GM12878 (cell line): ENCODE data around the gene SLC25A39. TPM values are rescaled to one million over a fixed set of nuclear protein-coding genes. Genes with fewer than 3 reads are reported as not detected.
A peak's percentile ranks its signal among the peaks of the same experiment; 100 is the strongest.

Source experiments
- CREB1 ChIP-seq: IDR thresholded peaks from 2 replicates; pipeline ENCODE4 v1.6.1; 2012; ENCODE audit warnings: low read depth, mild to moderate bottlenecking, inconsistent platforms
- CREM ChIP-seq: IDR thresholded peaks from 2 replicates; pipeline ENCODE4 v1.6.1; 2014; ENCODE audit warnings: antibody characterized with exemption, low read depth
- IKZF2 ChIP-seq, 2 experiments: fragments of 450-650 bp; IDR thresholded peaks; 2 replicates each; pipeline ENCODE4 v1.6.1; 2017; ENCODE audit warnings: mild to moderate bottlenecking in 2 of 2, moderate library complexity in 2 of 2
- JUNB ChIP-seq: IDR thresholded peaks from 2 replicates; pipeline ENCODE4 v1.6.1; 2016; ENCODE audit warnings: antibody characterized with exemption, mild to moderate bottlenecking
- JUND ChIP-seq: IDR thresholded peaks from 2 replicates; pipeline ENCODE4 v1.6.1; 2012; ENCODE audit warnings: low read depth, mild to moderate bottlenecking, low read length, improper control_type of control experiment, moderate library complexity
- KLF5 ChIP-seq: fragments of 450-650 bp; IDR thresholded peaks from 2 replicates; pipeline ENCODE4 v1.6.1; 2014; ENCODE audit warnings: mild to moderate bottlenecking; ENCODE audit not compliant: partially characterized antibody
- MTA2 ChIP-seq: fragments of 450-650 bp; IDR thresholded peaks from 2 replicates; pipeline ENCODE4 v1.6.1; 2016; ENCODE audit warnings: low read depth, mild to moderate bottlenecking, moderate library complexity
- MXI1 ChIP-seq: fragments of 150-350 bp; IDR thresholded peaks from 2 replicates; pipeline ENCODE4 v1.6.1; 2011; ENCODE audit warnings: low read depth, mild to moderate bottlenecking, inconsistent platforms, low read length, improper control_type of control experiment
- NBN ChIP-seq: fragments of 450-650 bp; IDR thresholded peaks from 2 replicates; pipeline ENCODE4 v1.6.1; 2016
- NFXL1 ChIP-seq: fragments of 450-650 bp; IDR thresholded peaks from 2 replicates; pipeline ENCODE4 v1.6.1; 2017; ENCODE audit warnings: antibody characterized with exemption, mild to moderate bottlenecking, borderline replicate concordance
- NR2F1 ChIP-seq: fragments of 450-650 bp; conservative IDR thresholded peaks from 2 replicates; pipeline ENCODE4 v1.6.1; 2017; ENCODE audit warnings: mild to moderate bottlenecking
- PAX5 ChIP-seq: IDR thresholded peaks from 2 replicates; pipeline ENCODE4 v1.6.1; 2011; ENCODE audit warnings: low read depth, low read length, borderline replicate concordance
- PAX8 ChIP-seq: fragments of 450-650 bp; IDR thresholded peaks from 2 replicates; pipeline ENCODE4 v1.6.1; 2017; ENCODE audit warnings: mild to moderate bottlenecking, moderate library complexity
- POLR2A ChIP-seq: IDR thresholded peaks from 2 replicates; pipeline ENCODE4 v1.6.1; 2011; ENCODE audit warnings: low read depth, mild to moderate bottlenecking, low read length
- SIX5 ChIP-seq: IDR thresholded peaks from 2 replicates; pipeline ENCODE4 v1.6.1; 2011; ENCODE audit warnings: mild to moderate bottlenecking, low read depth, low read length, moderate library complexity; ENCODE audit not compliant: severe bottlenecking
- TCF7 ChIP-seq: IDR thresholded peaks from 2 replicates; pipeline ENCODE4 v1.6.1; 2014; ENCODE audit warnings: antibody characterized with exemption, borderline replicate concordance
- YBX1 ChIP-seq: fragments of 450-650 bp; IDR thresholded peaks from 2 replicates; pipeline ENCODE4 v1.6.1; 2016; ENCODE audit warnings: antibody characterized with exemption
- ZBED1 ChIP-seq: IDR thresholded peaks from 2 replicates; pipeline ENCODE4 v1.6.1; 2016; ENCODE audit warnings: borderline replicate concordance
- ZNF207 ChIP-seq: fragments of 450-650 bp; IDR thresholded peaks from 2 replicates; pipeline ENCODE4 v1.6.1; 2014; ENCODE audit warnings: antibody characterized with exemption, mild to moderate bottlenecking, borderline replicate concordance
- ZNF24 ChIP-seq: fragments of 450-650 bp; IDR thresholded peaks from 2 replicates; pipeline ENCODE4 v1.6.1; 2017; ENCODE audit warnings: antibody characterized with exemption, mild to moderate bottlenecking
- polyA plus RNA-seq, 11 experiments: library from polyadenylated mRNA; depleted of rRNA in 4 of 11; unstranded in 6 of 11; stranded (reverse) in 5 of 11; fragments of >200 nt; fragmentation: Nextera tagmentation in 4 of 11; fragmentation: Illumina TruSeq in 1 of 11; extraction: Ambion mirVana in 4 of 11; extraction: Trizol in 1 of 11; gene quantifications; 1 replicate in 1 of 11; 2 replicates in 10 of 11; pipeline versions ENCODE4 v1.2.1 to v1.2.3, GENCODE V29; 2011 to 2016; ENCODE audit warnings: inconsistent platforms in 2 of 11, missing spikeins in 2 of 11, low read depth in 1 of 11
- total RNA-seq, 4 experiments: library from RNA; depleted of rRNA in 3 of 4; stranded (reverse); fragments of >200 nt in 3 of 4; fragmentation: Illumina TruSeq in 1 of 4; extraction: Trizol in 1 of 4; gene quantifications; 2 replicates each; pipeline versions ENCODE4 v1.2.1 to v1.2.3, GENCODE V29; 2013 to 2021
- TF ChIP-seq, protein P1 (sequence below): fragments of 450-650 bp; IDR thresholded peaks from 2 replicates; pipeline ENCODE4 v1.6.1; 2018; ENCODE audit warnings: borderline replicate concordance, mild to moderate bottlenecking; ENCODE audit not compliant: partially characterized antibody
- TF ChIP-seq, protein P2 (sequence below): IDR thresholded peaks from 2 replicates; pipeline ENCODE4 v1.6.1; 2012; ENCODE audit warnings: low read depth, low read length, improper control_type of control experiment
- TF ChIP-seq, protein P3 (sequence below): fragments of 450-650 bp; IDR thresholded peaks from 2 replicates; pipeline ENCODE4 v1.6.1; 2018; ENCODE audit warnings: mild to moderate bottlenecking, low read depth, moderate library complexity; ENCODE audit not compliant: partially characterized antibody
- TF ChIP-seq, protein P4 (sequence below): IDR thresholded peaks from 2 replicates; pipeline ENCODE4 v1.6.1; 2012; ENCODE audit warnings: low read depth, low read length, improper control_type of control experiment
- TF ChIP-seq, protein P5 (sequence below): IDR thresholded peaks from 2 replicates; pipeline ENCODE4 v1.6.1; 2011; ENCODE audit warnings: borderline replicate concordance, low read depth, mild to moderate bottlenecking, moderate library complexity, mixed read lengths, low read length; ENCODE audit not compliant: insufficient read depth; ENCODE audit errors: extremely low read length

SLC25A39 gene
- total and polyA plus RNA-seq, 10 of the 15 experiments (the other 5 are each of a cell fraction or from before 2014, with no cell fraction given): 3.5 to 270 (median 150) TPM

DNA sequence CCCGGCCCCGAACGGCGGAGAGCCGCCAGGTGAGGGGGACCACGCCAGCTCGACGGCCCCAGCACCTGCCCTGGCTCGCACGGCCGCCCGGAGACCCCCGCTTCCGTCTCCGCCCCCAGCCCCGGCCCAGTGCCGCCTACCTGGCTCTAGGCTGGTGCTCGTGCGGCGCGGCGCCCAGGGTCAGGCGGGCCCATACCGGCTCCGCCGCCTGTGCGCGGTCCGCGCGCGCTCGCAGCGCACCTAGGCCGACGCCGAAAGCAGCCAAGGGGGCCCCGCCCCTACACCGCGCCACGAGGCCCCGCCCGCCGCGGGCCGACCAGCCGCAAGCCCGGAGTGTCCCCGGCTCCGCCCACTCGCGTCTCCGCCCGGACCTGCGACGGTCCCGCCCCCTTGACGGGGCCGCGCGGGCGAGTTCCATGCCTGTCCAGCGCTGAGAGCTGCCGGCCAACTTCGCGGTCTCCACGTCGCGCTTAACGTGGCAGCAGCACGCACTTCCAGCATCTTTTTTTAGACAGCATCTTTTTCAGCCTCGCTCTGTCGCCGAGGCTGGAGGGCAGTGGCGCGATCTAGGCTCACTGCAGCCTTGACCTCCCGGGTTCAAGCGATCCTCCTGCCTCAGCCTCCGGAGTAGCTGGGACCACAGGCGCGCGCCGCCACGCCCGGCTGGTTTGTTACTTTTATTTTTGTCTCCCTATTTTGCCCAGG lies at the start of gene SLC25A39 (continued):
- no peak for TF ChIP-seq SIX5
- 0 out of 2 replicates have a peak, but pooled peaks have one; percentile 57 for TF ChIP-seq NFXL1
- TF ChIP-seq, protein P1, sequence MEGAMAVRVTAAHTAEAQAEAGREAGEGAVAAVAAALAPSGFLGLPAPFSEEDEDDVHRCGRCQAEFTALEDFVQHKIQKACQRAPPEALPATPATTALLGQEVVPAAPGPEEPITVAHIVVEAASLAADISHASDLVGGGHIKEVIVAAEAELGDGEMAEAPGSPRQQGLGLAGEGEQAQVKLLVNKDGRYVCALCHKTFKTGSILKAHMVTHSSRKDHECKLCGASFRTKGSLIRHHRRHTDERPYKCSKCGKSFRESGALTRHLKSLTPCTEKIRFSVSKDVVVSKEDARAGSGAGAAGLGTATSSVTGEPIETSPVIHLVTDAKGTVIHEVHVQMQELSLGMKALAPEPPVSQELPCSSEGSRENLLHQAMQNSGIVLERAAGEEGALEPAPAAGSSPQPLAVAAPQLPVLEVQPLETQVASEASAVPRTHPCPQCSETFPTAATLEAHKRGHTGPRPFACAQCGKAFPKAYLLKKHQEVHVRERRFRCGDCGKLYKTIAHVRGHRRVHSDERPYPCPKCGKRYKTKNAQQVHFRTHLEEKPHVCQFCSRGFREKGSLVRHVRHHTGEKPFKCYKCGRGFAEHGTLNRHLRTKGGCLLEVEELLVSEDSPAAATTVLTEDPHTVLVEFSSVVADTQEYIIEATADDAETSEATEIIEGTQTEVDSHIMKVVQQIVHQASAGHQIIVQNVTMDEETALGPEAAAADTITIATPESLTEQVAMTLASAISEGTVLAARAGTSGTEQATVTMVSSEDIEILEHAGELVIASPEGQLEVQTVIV: no peak
- TF ChIP-seq ZNF24: 0 out of 2 replicates have a peak, but pooled peaks have one; percentile 56
- TF ChIP-seq, protein P2, sequence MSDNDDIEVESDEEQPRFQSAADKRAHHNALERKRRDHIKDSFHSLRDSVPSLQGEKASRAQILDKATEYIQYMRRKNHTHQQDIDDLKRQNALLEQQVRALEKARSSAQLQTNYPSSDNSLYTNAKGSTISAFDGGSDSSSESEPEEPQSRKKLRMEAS: peak; percentile 76
- no peak for TF ChIP-seq JUNB
- no peak for TF ChIP-seq PAX8
- TF ChIP-seq JUND: no peak
- TF ChIP-seq CREB1: peak; percentile 52; the same call in 1 of the 2 replicates
- peak; percentile 56; the same call in 1 of the 2 replicates for TF ChIP-seq PAX5
- no peak for TF ChIP-seq ZBED1
- TF ChIP-seq POLR2A: peak; percentile 88
- TF ChIP-seq MXI1: peak; percentile 63
- TF ChIP-seq, protein P3, sequence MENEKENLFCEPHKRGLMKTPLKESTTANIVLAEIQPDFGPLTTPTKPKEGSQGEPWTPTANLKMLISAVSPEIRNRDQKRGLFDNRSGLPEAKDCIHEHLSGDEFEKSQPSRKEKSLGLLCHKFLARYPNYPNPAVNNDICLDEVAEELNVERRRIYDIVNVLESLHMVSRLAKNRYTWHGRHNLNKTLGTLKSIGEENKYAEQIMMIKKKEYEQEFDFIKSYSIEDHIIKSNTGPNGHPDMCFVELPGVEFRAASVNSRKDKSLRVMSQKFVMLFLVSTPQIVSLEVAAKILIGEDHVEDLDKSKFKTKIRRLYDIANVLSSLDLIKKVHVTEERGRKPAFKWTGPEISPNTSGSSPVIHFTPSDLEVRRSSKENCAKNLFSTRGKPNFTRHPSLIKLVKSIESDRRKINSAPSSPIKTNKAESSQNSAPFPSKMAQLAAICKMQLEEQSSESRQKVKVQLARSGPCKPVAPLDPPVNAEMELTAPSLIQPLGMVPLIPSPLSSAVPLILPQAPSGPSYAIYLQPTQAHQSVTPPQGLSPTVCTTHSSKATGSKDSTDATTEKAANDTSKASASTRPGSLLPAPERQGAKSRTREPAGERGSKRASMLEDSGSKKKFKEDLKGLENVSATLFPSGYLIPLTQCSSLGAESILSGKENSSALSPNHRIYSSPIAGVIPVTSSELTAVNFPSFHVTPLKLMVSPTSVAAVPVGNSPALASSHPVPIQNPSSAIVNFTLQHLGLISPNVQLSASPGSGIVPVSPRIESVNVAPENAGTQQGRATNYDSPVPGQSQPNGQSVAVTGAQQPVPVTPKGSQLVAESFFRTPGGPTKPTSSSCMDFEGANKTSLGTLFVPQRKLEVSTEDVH: no peak
- peak; percentile 57 for TF ChIP-seq NR2F1
- no peak for TF ChIP-seq KLF5
- TF ChIP-seq, protein P4, sequence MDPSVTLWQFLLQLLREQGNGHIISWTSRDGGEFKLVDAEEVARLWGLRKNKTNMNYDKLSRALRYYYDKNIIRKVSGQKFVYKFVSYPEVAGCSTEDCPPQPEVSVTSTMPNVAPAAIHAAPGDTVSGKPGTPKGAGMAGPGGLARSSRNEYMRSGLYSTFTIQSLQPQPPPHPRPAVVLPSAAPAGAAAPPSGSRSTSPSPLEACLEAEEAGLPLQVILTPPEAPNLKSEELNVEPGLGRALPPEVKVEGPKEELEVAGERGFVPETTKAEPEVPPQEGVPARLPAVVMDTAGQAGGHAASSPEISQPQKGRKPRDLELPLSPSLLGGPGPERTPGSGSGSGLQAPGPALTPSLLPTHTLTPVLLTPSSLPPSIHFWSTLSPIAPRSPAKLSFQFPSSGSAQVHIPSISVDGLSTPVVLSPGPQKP: no peak
- no peak for TF ChIP-seq MTA2
- TF ChIP-seq, protein P5, sequence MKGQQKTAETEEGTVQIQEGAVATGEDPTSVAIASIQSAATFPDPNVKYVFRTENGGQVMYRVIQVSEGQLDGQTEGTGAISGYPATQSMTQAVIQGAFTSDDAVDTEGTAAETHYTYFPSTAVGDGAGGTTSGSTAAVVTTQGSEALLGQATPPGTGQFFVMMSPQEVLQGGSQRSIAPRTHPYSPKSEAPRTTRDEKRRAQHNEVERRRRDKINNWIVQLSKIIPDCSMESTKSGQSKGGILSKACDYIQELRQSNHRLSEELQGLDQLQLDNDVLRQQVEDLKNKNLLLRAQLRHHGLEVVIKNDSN: peak; percentile 56
- TF ChIP-seq TCF7: no peak
- TF ChIP-seq CREM: 0 out of 2 replicates have a peak, but pooled peaks have one; percentile 14
- peak in 1 of 2 experiments; percentile 6; a peak in 1 of 4 replicates for TF ChIP-seq IKZF2 (IDR thresholded peaks at IDR 0.05)
- peak; percentile 61 for TF ChIP-seq NBN
- TF ChIP-seq ZNF207: 0 out of 2 replicates have a peak, but pooled peaks have one; percentile 48
- no peak for TF ChIP-seq YBX1
